Effector CD4-positive, alpha-beta T cell (primary cell): Measurements from ENCODE around the gene ARHGAP15.

Experiments used
- DNase-seq: peaks from one replicate; pipeline ENCODE4 v3.0.0-alpha.2; 2020

ARHGAP15 gene

DNA sequence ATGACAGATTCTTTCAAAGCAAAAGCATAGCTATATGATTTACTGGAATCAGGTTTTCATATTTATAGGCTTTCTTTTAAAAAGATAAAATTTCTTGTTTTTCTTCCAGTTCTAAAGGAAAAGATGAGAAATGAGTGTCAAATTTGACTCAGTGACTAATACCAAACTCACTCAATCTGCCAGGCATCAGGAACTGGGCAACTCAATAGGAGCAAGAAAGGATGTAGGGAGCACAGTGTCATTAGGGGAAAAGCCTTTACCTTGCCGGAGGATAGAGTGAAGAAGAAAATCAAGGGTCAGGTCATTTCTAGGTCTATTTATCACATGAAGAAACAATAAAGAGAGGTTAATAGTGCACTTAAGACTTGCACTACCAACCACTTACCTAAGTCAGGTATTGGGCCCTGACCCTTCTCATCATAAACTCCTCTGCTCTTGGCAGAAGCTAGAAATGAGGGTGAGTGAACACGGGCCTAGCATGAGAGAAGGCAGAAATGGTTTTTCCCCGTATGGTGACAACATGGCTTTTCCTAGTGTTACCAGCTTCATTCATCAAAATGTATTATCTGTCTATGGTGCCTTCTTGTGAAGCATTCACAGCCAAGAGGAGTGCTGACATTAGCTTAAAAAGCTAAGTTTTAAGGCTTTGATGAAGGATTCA is 151.0 kb downstream of the ARHGAP15 start:
- no peak for DNase-seq

DNA sequence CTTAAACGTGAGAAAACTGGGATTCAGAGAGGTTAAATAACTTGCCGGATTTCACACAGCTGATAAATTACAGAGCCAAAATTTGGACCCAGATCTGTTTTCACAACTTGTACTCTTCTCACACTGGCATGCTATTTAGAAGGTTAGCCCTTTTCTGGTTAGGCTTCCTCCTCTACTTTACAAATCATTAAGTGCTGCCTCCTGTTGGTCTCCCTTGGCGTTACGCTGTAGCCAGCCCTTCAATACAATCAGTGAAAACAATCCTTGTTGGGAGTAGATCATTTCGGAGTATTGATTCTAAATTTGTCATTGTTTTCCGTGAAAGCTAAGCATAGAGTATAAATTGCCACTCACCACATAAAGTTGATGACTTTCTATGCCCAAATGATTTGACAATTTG is 153.5 kb downstream of the ARHGAP15 start:
- no peak for DNase-seq

GRCh38 chr2:143284087-143284675 is 155.0 kb downstream of the ARHGAP15 start:
- DNase-seq = peak; percentile 12

- DNase-seq = no peak
Measured at GRCh38 chr2:143289025-143289424, 159.8 kb downstream of the ARHGAP15 start.

DNA sequence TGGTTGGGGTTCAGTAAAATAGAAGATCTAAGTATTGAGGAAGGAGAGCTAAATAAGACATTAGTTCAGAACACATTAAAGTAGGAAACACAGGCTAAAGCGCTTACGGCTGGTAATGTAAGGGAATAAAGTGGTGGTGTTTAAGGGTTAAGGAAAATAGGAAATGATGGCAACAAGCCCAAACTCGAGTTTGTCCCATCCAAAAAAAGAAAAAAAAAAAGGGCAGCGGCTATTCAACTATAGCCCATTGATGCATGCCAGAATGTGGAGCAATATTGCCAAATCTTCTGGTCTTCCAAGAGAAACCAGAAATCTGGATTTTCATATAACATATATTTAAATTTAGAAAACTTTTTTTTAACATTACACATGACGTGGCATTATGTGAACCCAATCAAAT is 161.0 kb downstream of the ARHGAP15 start:
- no peak for DNase-seq

DNA sequence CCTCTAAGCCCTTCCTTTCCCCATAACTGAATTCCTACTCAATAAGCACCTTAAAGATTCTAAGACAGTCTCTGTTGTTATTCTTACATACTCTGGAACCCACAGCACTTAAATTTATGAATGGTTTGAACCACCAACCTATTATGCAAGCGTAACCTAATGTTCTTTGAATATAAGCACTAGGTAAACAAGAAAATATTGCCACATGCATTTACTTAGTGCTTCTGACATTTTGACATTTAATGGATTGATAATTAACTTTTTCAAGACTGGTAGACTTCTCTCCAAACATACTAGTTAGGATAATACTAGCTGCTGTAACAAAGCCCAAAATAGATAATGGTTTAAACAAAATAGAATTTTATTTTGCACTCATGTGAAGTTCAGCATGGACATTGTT is 164.8 kb downstream of the ARHGAP15 start:
- DNase-seq = no peak

DNA sequence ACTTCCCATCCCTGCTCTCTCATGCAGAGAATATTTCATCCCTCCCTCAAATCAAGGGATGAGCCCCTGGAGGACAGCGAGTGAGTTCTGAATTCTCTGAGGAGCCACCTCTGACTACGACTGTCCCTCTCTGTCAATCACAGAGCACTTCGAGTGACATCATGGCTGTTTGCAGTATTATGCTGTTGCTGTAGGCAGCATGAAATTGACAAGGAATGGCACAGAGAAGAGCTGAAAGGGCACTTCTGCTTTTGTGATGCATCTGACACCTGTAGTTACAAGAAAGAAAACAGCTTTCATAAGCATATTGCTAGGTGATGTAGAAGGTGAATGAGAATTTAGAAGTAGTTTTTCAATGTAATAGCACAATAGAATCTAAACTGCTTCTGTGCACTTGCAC is 166.9 kb downstream of the ARHGAP15 start:
- no peak for DNase-seq

DNA sequence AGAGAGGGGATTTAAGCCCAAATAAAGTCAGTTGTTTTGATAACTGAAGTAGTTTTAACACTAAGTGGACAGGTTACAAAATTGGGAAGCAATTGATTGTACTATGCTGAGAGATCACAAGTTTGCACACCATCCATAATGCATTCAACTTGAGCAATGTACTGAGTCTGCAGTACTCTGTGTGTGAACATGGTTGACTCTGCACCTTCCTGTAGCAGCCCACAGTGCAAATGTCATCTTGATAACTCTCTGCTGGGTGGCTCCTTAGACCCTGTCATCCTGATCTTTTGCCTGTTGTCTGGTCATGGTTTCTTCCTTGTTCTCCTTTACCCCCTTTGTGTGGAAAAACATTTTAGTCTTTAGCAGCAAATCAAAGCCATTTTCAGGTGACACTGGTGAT is 168.0 kb downstream of the ARHGAP15 start:
- DNase-seq = no peak

DNA sequence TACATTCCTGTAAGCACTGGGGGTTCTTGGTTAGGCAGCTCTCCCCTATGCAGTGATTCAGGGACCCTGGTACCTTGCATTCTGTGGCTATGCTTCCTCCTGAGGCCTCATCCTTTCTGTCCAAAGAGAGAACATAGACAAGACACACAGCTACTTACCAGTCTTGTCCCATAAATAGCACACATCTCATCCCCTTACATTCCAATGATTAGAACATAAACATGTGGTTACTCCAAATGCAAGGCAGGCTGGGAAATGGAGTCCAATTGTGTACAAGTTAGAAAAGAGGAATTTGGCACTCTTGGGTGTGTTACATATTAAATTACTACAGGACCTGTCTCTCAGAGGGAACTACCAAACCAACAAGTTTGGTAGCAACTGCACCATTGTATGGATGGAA is 171.3 kb downstream of the ARHGAP15 start:
- DNase-seq = no peak

GRCh38 chr2:143311426-143311825 is 182.2 kb downstream of the ARHGAP15 start:
- no peak for DNase-seq

DNA sequence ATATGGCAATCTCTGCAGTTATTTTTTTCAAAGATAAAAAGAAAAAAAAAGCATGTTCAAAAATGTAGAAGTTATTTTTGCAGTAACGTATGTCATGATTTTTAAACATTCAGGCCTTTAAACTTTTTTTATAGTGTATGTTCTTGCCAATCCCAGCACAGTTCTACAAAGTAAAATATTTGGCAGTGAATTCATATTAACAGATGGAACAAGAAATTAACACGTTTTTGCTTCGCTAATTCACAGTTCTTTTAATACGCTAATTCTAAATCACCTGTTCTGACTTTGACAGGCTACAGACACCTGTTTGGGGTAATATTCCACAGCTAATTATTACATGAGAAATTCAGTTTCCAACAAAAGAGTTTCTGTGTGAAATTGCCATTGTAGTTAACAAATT is 183.2 kb downstream of the ARHGAP15 start:
- no peak for DNase-seq

GRCh38 chr2:143313861-143314260 is 184.6 kb downstream of the ARHGAP15 start:
- DNase-seq = no peak

- DNase-seq = no peak
Measured at GRCh38 chr2:143321994-143322393, 192.8 kb downstream of the ARHGAP15 start.

GRCh38 chr2:143329288-143329687 is 200.1 kb downstream of the ARHGAP15 start:
- no peak for DNase-seq

- DNase-seq = no peak
Measured at GRCh38 chr2:143333168-143333791, 204.1 kb downstream of the ARHGAP15 start.

- no peak for DNase-seq
Measured at GRCh38 chr2:143333847-143334246, 204.6 kb downstream of the ARHGAP15 start.

- DNase-seq = no peak
Measured at GRCh38 chr2:143334837-143335236, 205.6 kb downstream of the ARHGAP15 start.

DNA sequence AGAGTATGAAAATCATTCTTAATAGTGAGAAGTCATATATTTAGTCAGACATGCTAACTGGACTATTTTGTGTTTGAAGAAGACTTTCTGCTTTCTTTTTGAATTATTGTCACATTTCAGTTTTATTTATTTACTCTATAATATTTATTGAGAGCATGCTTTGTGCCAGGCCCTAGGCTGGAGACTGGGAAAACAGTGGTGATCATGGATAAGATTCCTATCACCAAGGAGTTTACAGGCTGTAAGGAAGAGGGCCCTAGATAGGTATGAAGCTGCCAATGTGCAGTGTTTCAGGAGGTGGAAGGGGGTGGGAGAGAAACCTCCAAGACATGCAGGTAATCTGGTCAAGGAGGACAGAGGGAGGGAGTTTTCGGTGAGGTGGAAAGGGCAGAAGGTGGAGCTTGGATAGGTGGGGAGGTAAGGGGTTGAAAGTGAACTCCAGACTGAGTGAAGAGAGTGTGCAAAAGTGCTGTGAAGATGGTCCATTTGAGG is 207.5 kb downstream of the ARHGAP15 start:
- DNase-seq = no peak

DNA sequence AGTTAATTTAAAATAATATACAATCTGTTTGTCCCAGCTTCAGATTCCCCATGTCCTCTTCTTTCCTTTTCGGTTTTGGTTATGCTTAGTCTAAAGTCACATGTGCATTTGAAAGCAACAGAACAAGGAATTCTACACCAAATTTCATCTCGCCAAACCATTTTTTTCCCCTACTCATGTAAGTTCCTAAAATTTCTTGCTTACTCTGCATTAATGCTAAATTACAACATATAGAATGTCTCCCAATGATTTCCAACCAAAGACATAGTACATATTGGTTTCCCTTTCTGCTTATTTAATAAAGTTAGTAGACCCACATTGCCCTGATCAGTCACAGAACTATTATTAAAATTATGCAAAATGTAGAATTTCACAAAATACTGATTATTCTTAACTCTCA is 212.3 kb downstream of the ARHGAP15 start:
- no peak for DNase-seq

DNA sequence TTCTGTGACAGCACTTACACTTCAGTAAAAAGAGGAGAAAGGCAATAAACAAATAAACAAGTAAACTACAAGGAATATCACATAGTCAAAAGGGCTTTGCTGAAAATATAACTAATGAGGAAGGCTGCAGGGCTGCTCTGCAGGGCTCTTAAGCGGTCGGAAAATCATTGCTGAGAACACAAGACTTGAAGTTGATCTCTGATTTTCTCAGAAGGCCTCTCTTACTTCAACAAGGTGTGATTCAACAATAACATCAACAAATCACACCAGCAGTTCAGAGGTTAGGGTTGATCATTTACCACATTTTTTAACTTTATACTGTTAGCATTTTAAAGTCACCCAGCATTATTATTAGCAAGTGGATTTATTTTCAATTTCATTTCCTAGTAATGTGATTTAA is 215.6 kb downstream of the ARHGAP15 start:
- no peak for DNase-seq

- DNase-seq = no peak
Measured at GRCh38 chr2:143345887-143346787, 216.9 kb downstream of the ARHGAP15 start.

DNA sequence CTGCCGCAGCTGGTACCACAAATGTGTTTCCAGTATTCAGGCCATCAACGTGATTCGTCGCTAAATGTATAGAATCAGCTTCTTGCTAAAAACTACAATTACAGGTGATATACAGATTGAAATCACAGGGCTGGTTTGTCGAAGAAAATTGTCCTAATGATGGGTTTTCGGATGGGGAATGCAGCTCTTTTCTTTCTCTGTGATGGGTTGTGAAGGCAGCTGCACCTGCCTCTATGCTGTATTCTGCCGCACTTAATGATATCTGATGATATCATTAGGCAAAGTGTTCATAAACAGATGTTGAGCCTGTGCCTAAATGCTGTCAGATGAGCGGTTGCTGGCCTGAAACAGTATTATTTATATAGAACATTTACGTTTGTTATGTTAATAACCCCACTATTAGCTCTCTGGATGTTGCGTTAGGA is 218.1 kb downstream of the ARHGAP15 start:
- DNase-seq = no peak

- DNase-seq = no peak
Measured at GRCh38 chr2:143347901-143348414, 218.7 kb downstream of the ARHGAP15 start.
